ENCODE measurements around the gene HTT.

Gene HTT

DNA sequence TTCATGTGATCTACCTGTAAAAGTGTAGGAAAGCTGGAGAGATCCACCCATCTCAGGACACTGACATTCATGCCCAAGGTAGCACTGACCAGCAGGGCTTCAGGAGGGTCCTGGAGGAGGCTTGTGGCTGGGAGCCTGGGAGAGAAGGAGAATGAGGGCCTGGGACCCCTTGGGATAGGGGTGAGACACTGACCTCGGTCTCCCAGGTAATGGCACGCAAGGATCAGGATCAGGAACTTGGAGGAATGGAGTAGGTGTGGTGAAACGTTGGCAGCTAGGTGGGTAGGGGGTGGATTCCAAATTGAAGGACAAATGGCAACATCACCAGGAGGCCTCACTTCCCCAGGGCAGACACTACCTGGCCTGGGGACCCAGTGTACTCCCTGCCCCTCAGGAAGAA is 206.0 kb downstream of the HTT start:
- no peaks in the 10 kb centered on the region for H3K4me1 Mint-ChIP-seq
- H3K27ac Mint-ChIP-seq, result no peak overlapping the region
- no peak overlapping the region for H3K4me3 Mint-ChIP-seq
- no peaks in the 10 kb centered on the region for H3K9me3 Mint-ChIP-seq
- DNase-seq (ENCODE audit: low spot score in 2 of 2) (no peak), ATAC-seq (no peak)
- no peaks in the 10 kb centered on the region for H3K36me3 Mint-ChIP-seq

- no peak for DNase-seq (ENCODE audit: low spot score in 2 of 2)
- Mint-ChIP-seq H3K4me3 (no peak overlapping the region), H3K9me3 (no peaks in the 10 kb centered on the region), H3K4me1 (no peaks in the 10 kb centered on the region), H3K36me3 (no peaks in the 10 kb centered on the region), H3K27ac (no peak overlapping the region)
- no peak for ATAC-seq
Measured at GRCh38 chr4:3283483-3283882, 209.0 kb downstream of the HTT start.

- Mint-ChIP-seq H3K4me3 (no peak overlapping the region), H3K27ac (no peak overlapping the region), H3K9me3 (no peaks in the 10 kb centered on the region), H3K4me1 (no peaks in the 10 kb centered on the region), H3K36me3 (no peaks in the 10 kb centered on the region)
- DNase-seq (ENCODE audit: low spot score in 2 of 2) (no peak), ATAC-seq (no peak)
Measured at GRCh38 chr4:3283916-3284315, 209.4 kb downstream of the HTT start.

DNA sequence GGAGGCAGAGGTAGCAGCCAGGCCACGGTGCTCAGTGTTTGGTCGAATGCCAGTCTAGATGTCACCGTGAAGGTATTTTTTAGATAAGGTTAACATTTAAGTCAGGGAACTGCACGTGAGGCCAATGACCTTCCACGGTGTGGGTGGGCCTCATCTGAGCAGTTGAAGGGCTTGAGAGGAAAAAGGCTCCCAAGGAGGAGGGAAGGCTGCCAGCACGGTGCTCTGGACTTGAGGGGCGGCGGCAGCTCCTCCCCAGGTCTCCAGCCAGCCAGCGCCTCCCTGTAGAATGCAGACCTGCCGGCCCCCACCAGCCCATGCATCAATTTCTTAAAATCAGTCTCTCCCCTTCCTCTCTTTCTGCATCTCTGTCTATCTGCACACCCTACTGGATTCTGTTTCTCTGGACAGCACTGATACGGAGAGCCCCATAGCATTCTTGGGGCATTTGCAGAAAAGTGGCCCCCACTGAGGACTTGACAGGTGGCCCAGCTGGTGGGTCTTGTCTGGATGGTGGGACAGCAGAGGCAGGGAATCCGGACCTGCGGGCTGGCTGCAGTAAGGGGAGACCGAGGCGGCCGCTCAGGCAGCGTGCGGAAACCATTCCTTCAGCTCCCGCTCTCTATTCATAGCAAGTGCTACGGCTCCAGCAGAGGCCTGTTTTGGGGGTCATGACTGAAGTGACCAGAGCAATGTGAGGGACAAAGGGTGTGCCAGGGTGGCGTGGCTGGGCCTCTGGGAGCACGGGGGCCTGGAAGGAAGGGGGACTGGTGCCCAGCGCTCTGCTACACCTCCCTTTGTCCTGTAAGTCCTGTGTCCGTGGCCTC is 210.5 kb downstream of the HTT start:
- Mint-ChIP-seq H3K9me3 (no peaks in the 10 kb centered on the region), H3K27ac (no peak overlapping the region), H3K4me1 (no peaks in the 10 kb centered on the region), H3K36me3 (no peaks in the 10 kb centered on the region), H3K4me3 (no peak overlapping the region)
- DNase-seq (ENCODE audit: low spot score in 2 of 2), result no peak
- ATAC-seq, result no peak

- ATAC-seq, result peak; percentile 6
Measured at GRCh38 chr4:3285558-3286334, 211.3 kb downstream of the HTT start.

GRCh38 chr4:3286335-3287175 is 212.1 kb downstream of the HTT start:
- no peak overlapping the region for H3K27ac Mint-ChIP-seq
- H3K36me3 Mint-ChIP-seq, result no peaks in the 10 kb centered on the region
- no peaks in the 10 kb centered on the region for H3K9me3 Mint-ChIP-seq
- no peak overlapping the region for H3K4me3 Mint-ChIP-seq
- no peak for ATAC-seq
- DNase-seq (ENCODE audit: low spot score in 2 of 2), result no peak
- H3K4me1 Mint-ChIP-seq, result peaks cover 2% of the 10 kb centered on the region

More at GRCh38 chr4:3285558-3286334, 211.3 kb downstream of the HTT start:
- Mint-ChIP-seq H3K9me3 (no peaks in the 10 kb centered on the region), H3K4me3 (no peak overlapping the region), H3K36me3 (no peaks in the 10 kb centered on the region), H3K27ac (no peak overlapping the region), H3K4me1 (no peaks in the 10 kb centered on the region)
- no peak for DNase-seq (ENCODE audit: low spot score in 2 of 2)

DNA sequence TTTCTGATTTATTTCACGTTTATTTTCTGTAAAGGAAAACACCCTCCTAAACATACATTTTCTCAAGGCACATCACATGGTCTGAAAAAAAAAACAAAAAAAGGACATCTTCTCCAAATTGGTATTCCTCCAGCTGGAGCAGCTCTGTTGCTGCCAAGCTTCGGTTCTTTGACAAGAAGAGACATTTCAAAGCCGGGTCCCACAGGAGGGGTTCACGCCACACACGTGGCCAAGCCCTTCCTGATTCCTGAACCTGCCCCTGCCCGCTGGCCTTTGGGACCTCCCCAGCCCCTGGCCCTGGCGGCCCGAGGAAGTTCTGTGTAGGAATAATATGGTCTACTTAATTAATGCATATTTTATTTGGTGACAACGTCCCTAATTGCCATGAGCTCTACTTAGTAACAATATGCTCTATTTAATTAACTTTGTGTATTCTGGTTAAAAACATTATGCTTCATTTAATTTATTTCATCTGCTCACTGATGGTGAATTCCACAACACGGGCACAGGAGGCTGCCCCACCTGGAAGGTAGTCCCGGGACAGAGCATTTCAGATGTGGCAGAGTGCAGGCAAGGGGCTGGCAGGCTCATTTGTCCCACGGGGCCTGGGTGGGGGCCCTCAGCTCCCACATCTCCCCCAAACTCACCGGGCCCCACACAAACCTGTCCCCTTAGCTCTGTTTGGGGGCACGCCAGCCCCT is 212.9 kb downstream of the HTT start:
- Mint-ChIP-seq H3K4me1 (peaks cover 8% of the 10 kb centered on the region), H3K4me3 (no peak overlapping the region), H3K9me3 (no peaks in the 10 kb centered on the region), H3K27ac (no peak overlapping the region), H3K36me3 (no peaks in the 10 kb centered on the region)
- no peak for DNase-seq (ENCODE audit: low spot score in 2 of 2)
- no peak for ATAC-seq

GRCh38 chr4:3287972-3288570 is 213.6 kb downstream of the HTT start:
- H3K4me1 Mint-ChIP-seq, result peaks cover 8% of the 10 kb centered on the region
- no peak overlapping the region for H3K4me3 Mint-ChIP-seq
- DNase-seq (ENCODE audit: low spot score in 2 of 2), result no peak
- no peak for ATAC-seq
- no peaks in the 10 kb centered on the region for H3K36me3 Mint-ChIP-seq
- no peaks in the 10 kb centered on the region for H3K9me3 Mint-ChIP-seq
- H3K27ac Mint-ChIP-seq, result no peak overlapping the region

- DNase-seq (ENCODE audit: low spot score in 2 of 2), result no peak
- no peaks in the 10 kb centered on the region for H3K36me3 Mint-ChIP-seq
Measured at GRCh38 chr4:3288571-3289094, 214.2 kb downstream of the HTT start.

GRCh38 chr4:3290476-3290875 is 216.0 kb downstream of the HTT start:
- no peak overlapping the region for H3K4me3 Mint-ChIP-seq
- peaks cover 25% of the 10 kb centered on the region for H3K4me1 Mint-ChIP-seq
- DNase-seq (ENCODE audit: low spot score in 2 of 2) (no peak), ATAC-seq (no peak)
- H3K36me3 Mint-ChIP-seq, result no peaks in the 10 kb centered on the region
- no peak overlapping the region for H3K27ac Mint-ChIP-seq
- H3K9me3 Mint-ChIP-seq, result no peaks in the 10 kb centered on the region

More at GRCh38 chr4:3288571-3289094, 214.2 kb downstream of the HTT start:
- no peaks in the 10 kb centered on the region for H3K9me3 Mint-ChIP-seq
- H3K4me3 Mint-ChIP-seq, result no peak overlapping the region
- H3K27ac Mint-ChIP-seq, result no peak overlapping the region
- no peak for ATAC-seq
- peaks cover 13% of the 10 kb centered on the region for H3K4me1 Mint-ChIP-seq

DNA sequence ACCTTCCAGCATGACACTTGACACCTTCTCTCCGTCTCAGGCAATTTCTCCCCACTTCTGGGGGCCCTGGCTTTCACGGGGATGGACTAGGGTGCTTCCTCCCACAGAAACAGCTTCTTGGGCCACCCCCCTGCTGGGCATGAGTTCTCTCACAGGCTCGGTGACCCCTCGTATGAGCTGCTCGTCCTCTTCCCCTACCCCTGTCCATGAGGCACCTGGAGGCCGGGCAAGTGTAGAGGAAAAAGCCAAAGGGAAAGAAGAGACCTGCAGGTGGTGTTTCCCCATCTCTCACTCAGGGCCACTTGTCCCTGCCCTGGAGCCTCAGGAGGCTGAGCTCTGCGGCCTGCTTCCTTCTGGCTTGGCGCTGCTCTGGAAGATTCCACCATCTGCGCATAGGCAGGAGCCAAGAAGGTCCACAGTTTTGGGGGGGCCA is 216.4 kb downstream of the HTT start:
- Mint-ChIP-seq H3K4me3 (no peak overlapping the region), H3K4me1 (peaks cover 25% of the 10 kb centered on the region), H3K9me3 (no peaks in the 10 kb centered on the region), H3K27ac (no peak overlapping the region), H3K36me3 (no peaks in the 10 kb centered on the region)
- no peak for ATAC-seq
- DNase-seq (ENCODE audit: low spot score in 2 of 2), result no peak

DNA sequence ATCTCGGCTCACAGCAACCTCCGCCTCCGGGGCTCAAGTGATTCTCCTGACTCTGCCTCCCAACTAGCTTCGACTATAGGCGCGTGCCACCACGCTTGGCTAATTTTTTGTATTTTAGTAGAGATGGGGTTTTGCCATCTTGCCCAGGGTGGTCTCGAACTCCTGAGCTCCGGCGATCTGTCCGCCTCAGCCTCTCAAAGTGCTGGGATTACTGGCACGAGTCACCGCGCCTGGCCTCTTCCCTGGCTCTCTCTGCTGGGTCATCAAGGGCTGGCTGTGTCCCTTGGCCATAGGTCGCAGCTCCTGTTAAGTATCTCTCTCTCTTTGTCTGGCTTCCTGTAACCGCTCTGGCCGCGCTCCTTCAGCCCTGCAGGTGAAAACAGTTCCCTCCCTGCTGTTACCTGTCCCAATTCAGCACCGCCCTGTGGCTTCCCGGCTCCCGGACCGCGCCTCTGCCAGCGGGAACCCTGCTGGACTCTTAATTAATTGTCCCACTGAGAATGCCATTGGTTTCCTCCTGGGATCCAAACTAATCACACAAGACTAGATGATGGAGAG is 217.0 kb downstream of the HTT start:
- H3K4me1 Mint-ChIP-seq, result peaks cover 25% of the 10 kb centered on the region
- ATAC-seq (no peak), DNase-seq (ENCODE audit: low spot score in 2 of 2) (no peak)
- H3K36me3 Mint-ChIP-seq, result no peaks in the 10 kb centered on the region
- H3K27ac Mint-ChIP-seq, result peak overlapping the region; percentile 91
- no peaks in the 10 kb centered on the region for H3K9me3 Mint-ChIP-seq
- peak overlapping the region; percentile 93 for H3K4me3 Mint-ChIP-seq

DNA sequence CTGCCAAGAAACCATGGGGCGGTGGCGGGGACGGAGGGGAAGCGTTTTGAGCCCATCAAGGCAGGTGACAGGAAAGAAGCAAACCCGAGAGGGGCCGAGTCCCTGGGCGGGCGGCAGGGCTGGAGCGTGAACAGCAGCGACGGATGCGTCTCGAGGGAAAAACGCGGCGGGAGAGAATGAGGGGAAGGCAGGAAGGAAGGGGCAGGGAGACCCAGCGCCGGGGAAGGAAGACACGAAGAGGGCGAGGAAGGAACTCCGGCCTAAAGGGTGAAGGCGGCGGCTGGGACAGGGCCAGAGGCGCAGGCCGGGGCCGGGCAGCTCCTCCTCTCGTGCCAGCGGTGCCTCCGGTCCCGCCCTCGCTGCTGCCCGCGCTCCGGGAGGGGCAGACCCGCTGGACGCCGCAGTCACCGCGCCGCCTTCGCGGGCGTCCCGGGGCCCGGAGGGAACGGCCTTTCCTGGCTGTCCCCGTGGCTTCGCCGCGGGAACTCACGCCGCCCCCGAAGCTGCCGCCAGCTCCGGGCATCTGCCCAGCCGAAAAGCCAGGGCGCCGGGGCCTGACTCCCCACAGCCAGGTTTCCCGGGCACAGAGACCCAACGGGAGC is 217.6 kb downstream of the HTT start:
- H3K4me1 Mint-ChIP-seq, result peaks cover 25% of the 10 kb centered on the region
- DNase-seq (ENCODE audit: low spot score in 2 of 2) (no peak), ATAC-seq (peak; percentile 40)
- H3K36me3 Mint-ChIP-seq, result no peaks in the 10 kb centered on the region
- peak overlapping the region; percentile 91 for H3K27ac Mint-ChIP-seq
- H3K4me3 Mint-ChIP-seq, result peak overlapping the region; percentile 93
- no peaks in the 10 kb centered on the region for H3K9me3 Mint-ChIP-seq
